ENCODE data around the gene TAP1. TPM values are rescaled to one million over a fixed set of nuclear protein-coding genes. Genes with fewer than 3 reads are reported as not detected.
"Not testable (repeated sequence)": the region's sequence is repeated elsewhere in the genome, so short reads cannot be mapped to it uniquely, and the experiment has no call there.

TAP1 gene
- total RNA-seq, 5 donors from 2014 or later (not counting 1 experiment from before 2014, with no cell fraction given): 117 to 163 (median 147) TPM

DNA sequence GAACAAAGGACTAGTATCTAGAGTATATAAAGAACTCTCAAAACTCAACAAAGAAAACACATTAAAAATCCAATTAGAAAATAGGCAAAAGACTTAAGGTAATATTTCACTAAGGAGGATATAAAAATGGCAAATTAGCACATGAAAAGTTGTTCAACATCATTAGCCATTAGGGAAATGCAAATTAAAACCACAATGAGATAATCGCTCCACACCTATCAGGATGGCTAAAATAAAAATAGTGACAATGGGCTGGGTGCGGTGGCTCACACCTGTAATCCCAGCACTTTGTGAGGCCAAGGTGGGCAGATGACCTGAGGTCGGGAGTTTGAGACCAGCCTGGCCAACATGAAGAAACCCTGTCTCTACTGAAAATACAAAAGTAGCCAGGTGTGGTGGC lies 27.5 kb upstream of the TAP1 start:
- not testable (repeated sequence) for H3K4me1 Mint-ChIP-seq; H3K27me3 Mint-ChIP-seq; H3K4me3 ChIP-seq (ENCODE audit: control insufficient read depth in 1 of 2, extremely low read depth in 1 of 2, low read length in 1 of 2); H3K4me1 ChIP-seq (ENCODE audit: control insufficient read depth in 1 of 2, extremely low read depth in 1 of 2, insufficient read depth in 2 of 2, low read length in 2 of 2); H3K27me3 ChIP-seq (replicated peaks in 1 of 2; ENCODE audit: control insufficient read depth in 2 of 2, extremely low read depth in 1 of 2, insufficient read depth in 2 of 2, low read length in 1 of 2); H3K9me3 Mint-ChIP-seq; H3K36me3 ChIP-seq (ENCODE audit: control insufficient read depth in 2 of 2, extremely low read depth in 1 of 2, insufficient read depth in 1 of 2, low read length in 1 of 2); H3K4me3 Mint-ChIP-seq; ATAC-seq (replicated peaks in 1 of 4); H3K9me3 ChIP-seq; DNase-seq; H3K27ac Mint-ChIP-seq; H3K27ac ChIP-seq (ENCODE audit: low read length)
- WGBS (ENCODE audit: insufficient coverage): 83% methylated on average over 1 of the region's 3 CpGs
- peaks cover 28% of the 10 kb centered on the region for H3K36me3 Mint-ChIP-seq
- POLR2A ChIA-PET: interaction anchor here in 1 of 2 donors (0.7 to 0.8 kb wide), 2 partner anchors 91 to 104 kb away, joined by 4 to 7 read pairs; no protein-coding TSS in a partner anchor
- CTCF ChIA-PET: interaction anchor here (0.6 to 1.2 kb wide), 4 partner anchors 9 to 104 kb away, joined by 3 to 5 read pairs (median 3); no protein-coding TSS in a partner anchor

GRCh38 chr6:32879691-32880090 lies 26.2 kb upstream of the TAP1 start:
- WGBS (ENCODE audit: insufficient coverage): 82% methylated on average over 29 of the region's 35 CpGs
- H3K9me3 Mint-ChIP-seq: no peaks in the 10 kb centered on the region
- H3K4me3 Mint-ChIP-seq: no peak overlapping the region
- Histone ChIP-seq H3K9me3 (no peaks in the 10 kb centered on the region), H3K27me3 (replicated peaks in 1 of 2; ENCODE audit: control insufficient read depth in 2 of 2, extremely low read depth in 1 of 2, insufficient read depth in 2 of 2, low read length in 1 of 2) (peaks cover 0 to 4% of the 10 kb centered on the region in 2 experiments), H3K4me3 (ENCODE audit: control insufficient read depth in 1 of 2, extremely low read depth in 1 of 2, low read length in 1 of 2) (no peak overlapping the region), H3K36me3 (ENCODE audit: control insufficient read depth in 2 of 2, extremely low read depth in 1 of 2, insufficient read depth in 1 of 2, low read length in 1 of 2) (no peaks in the 10 kb centered on the region), H3K4me1 (ENCODE audit: control insufficient read depth in 1 of 2, extremely low read depth in 1 of 2, insufficient read depth in 2 of 2, low read length in 2 of 2) (no peaks in the 10 kb centered on the region), H3K27ac (ENCODE audit: low read length) (no peak overlapping the region)
- ATAC-seq (replicated peaks in 1 of 4): no peak
- DNase-seq: no peak
- H3K36me3 Mint-ChIP-seq: peaks cover 28% of the 10 kb centered on the region
- no peaks in the 10 kb centered on the region for H3K4me1 Mint-ChIP-seq
- H3K27ac Mint-ChIP-seq: no peak overlapping the region
- H3K27me3 Mint-ChIP-seq: peaks cover 0 to 2% of the 10 kb centered on the region in 2 donors
- ChIA-PET CTCF (interaction anchor here (1.0 to 1.2 kb wide), 2 partner anchors 9 to 105 kb away, joined by 3 to 4 read pairs; no protein-coding TSS in a partner anchor), POLR2A (no interaction called here)

GRCh38 chr6:32876603-32877002 lies 23.1 kb upstream of the TAP1 start:
- no peaks in the 10 kb centered on the region for H3K4me1 Mint-ChIP-seq
- no peak overlapping the region for H3K27ac ChIP-seq (ENCODE audit: low read length)
- peaks cover 0 to 4% of the 10 kb centered on the region in 2 experiments for H3K27me3 ChIP-seq (replicated peaks in 1 of 2; ENCODE audit: control insufficient read depth in 2 of 2, extremely low read depth in 1 of 2, insufficient read depth in 2 of 2, low read length in 1 of 2)
- no peak overlapping the region for H3K4me3 Mint-ChIP-seq
- WGBS (ENCODE audit: insufficient coverage): no CpG with 5 or more reads among the region's 2 CpGs
- H3K27me3 Mint-ChIP-seq: peaks cover 0 to 2% of the 10 kb centered on the region in 2 donors
- peaks cover 0 to 4% (median 0%) of the 10 kb centered on the region in 3 donors for H3K9me3 Mint-ChIP-seq
- CTCF ChIA-PET: no interaction called here
- no peaks in the 10 kb centered on the region for H3K4me1 ChIP-seq (ENCODE audit: control insufficient read depth in 1 of 2, extremely low read depth in 1 of 2, insufficient read depth in 2 of 2, low read length in 2 of 2)
- H3K36me3 Mint-ChIP-seq: peaks cover 33% of the 10 kb centered on the region
- H3K9me3 ChIP-seq: no peaks in the 10 kb centered on the region
- no peak overlapping the region for H3K27ac Mint-ChIP-seq
- no peak for ATAC-seq (replicated peaks in 1 of 4)
- POLR2A ChIA-PET: no interaction called here
- DNase-seq: no peak
- H3K36me3 ChIP-seq (ENCODE audit: control insufficient read depth in 2 of 2, extremely low read depth in 1 of 2, insufficient read depth in 1 of 2, low read length in 1 of 2): no peaks in the 10 kb centered on the region
- no peak overlapping the region for H3K4me3 ChIP-seq (ENCODE audit: control insufficient read depth in 1 of 2, extremely low read depth in 1 of 2, low read length in 1 of 2)

DNA sequence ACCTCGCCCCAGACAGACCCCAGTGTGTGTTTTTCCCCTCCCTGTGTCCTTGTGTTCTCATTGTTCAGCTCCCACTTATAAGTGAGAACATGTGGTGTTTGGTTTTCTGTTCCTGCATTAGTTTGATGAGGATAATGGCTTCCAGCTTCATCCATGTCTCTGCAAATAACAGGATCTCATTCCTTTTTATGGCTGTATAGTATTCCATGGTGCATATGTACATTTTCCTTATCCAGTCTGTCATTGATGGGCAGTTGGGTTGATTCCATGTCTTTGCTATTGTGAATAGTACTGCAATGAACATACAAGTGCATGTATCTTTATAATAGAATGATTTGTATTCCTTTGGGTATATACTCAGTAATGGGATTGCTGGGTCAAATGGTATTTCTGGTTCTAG lies 20.4 kb upstream of the TAP1 start:
- not testable (repeated sequence) for ATAC-seq (replicated peaks in 1 of 4); H3K4me3 ChIP-seq (ENCODE audit: control insufficient read depth in 1 of 2, extremely low read depth in 1 of 2, low read length in 1 of 2); H3K36me3 ChIP-seq (ENCODE audit: control insufficient read depth in 2 of 2, extremely low read depth in 1 of 2, insufficient read depth in 1 of 2, low read length in 1 of 2); H3K27ac Mint-ChIP-seq; H3K9me3 ChIP-seq; H3K27ac ChIP-seq (ENCODE audit: low read length); DNase-seq; H3K9me3 Mint-ChIP-seq; H3K4me3 Mint-ChIP-seq; H3K4me1 ChIP-seq (ENCODE audit: control insufficient read depth in 1 of 2, extremely low read depth in 1 of 2, insufficient read depth in 2 of 2, low read length in 2 of 2); H3K4me1 Mint-ChIP-seq; H3K27me3 Mint-ChIP-seq; H3K27me3 ChIP-seq (replicated peaks in 1 of 2; ENCODE audit: control insufficient read depth in 2 of 2, extremely low read depth in 1 of 2, insufficient read depth in 2 of 2, low read length in 1 of 2)
- ChIA-PET CTCF (interaction anchor here in 1 of 2 donors (0.6 kb wide), 1 partner anchor 630 kb away, joined by 3 read pairs; no protein-coding TSS in a partner anchor), POLR2A (interaction anchor here in 1 of 2 donors (0.6 kb wide), 1 partner anchor 69 kb away, joined by 4 read pairs; no protein-coding TSS in a partner anchor)
- no CpG with 5 or more reads among the region's 1 CpG for WGBS (ENCODE audit: insufficient coverage)
- peaks cover 13% of the 10 kb centered on the region for H3K36me3 Mint-ChIP-seq

DNA sequence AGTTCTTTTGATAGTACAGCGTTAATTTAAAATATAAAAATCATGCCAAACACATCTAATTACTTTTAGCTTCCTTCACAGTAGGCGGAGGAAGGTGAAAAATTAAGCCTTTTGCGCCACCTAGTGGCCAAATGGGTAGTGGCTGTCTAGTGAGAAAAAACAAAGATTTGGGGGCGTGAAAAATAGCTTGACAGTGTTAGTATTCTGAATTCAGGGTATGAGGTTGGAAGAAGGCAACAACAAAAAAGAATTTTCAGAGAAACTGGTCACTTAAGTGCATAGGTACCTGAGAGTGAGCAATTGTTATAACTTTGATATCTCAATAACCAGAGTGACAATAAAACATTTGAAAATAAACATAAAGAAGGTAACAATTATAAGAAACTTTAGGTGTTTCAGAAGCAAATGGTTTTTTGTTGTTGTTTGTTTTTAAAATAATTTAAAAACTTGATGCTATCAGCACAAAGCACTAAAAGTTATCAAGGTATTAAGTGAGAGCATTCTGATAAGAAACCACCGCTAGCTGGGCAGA lies 14.8 kb upstream of the TAP1 start:
- H3K4me1 ChIP-seq (ENCODE audit: control insufficient read depth in 1 of 2, extremely low read depth in 1 of 2, insufficient read depth in 2 of 2, low read length in 2 of 2): peaks cover 13 to 16% of the 10 kb centered on the region in 2 experiments
- H3K27me3 ChIP-seq (replicated peaks in 1 of 2; ENCODE audit: control insufficient read depth in 2 of 2, extremely low read depth in 1 of 2, insufficient read depth in 2 of 2, low read length in 1 of 2): no peaks in the 10 kb centered on the region
- Mint-ChIP-seq H3K27me3 (no peaks in the 10 kb centered on the region), H3K36me3 (peaks cover 12% of the 10 kb centered on the region), H3K9me3 (peaks cover 0 to 4% (median 0%) of the 10 kb centered on the region in 3 donors), H3K4me1 (peaks cover 25 to 35% (median 34%) of the 10 kb centered on the region in 3 donors), H3K4me3 (no peak overlapping the region), H3K27ac (peak overlapping the region in 1 of 2 donors; percentile 4)
- CTCF ChIA-PET: interaction anchor here (0.6 to 6.6 kb wide), 41 partner anchors 9 to 1967 kb away, joined by 3 to 207 read pairs (median 5); partner anchors contain the start of genes TAP2 (in 2 of the 2), HLA-DMA (in 1 of the 2), PSMB8 (in 1 of the 2) and PSMB9 (in 1 of the 2)
- ATAC-seq (replicated peaks in 1 of 4) (peak; percentile 73 to 81 (median 76)), DNase-seq (peak; percentile 64 to 95 (median 83))
- no peak overlapping the region for H3K27ac ChIP-seq (ENCODE audit: low read length)
- WGBS (ENCODE audit: insufficient coverage): 0% methylated on average over 2 of the region's 5 CpGs
- H3K9me3 ChIP-seq: no peaks in the 10 kb centered on the region
- no peak overlapping the region for H3K4me3 ChIP-seq (ENCODE audit: control insufficient read depth in 1 of 2, extremely low read depth in 1 of 2, low read length in 1 of 2)
- H3K36me3 ChIP-seq (ENCODE audit: control insufficient read depth in 2 of 2, extremely low read depth in 1 of 2, insufficient read depth in 1 of 2, low read length in 1 of 2): peaks cover 0 to 4% of the 10 kb centered on the region in 2 donors
- POLR2A ChIA-PET: interaction anchor here (0.5 to 2.3 kb wide), 6 partner anchors 13 to 103 kb away, joined by 3 to 29 read pairs (median 5); partner anchors contain the start of genes TAP2 (in 2 of the 2) and PSMB8 (in 1 of the 2)

DNA sequence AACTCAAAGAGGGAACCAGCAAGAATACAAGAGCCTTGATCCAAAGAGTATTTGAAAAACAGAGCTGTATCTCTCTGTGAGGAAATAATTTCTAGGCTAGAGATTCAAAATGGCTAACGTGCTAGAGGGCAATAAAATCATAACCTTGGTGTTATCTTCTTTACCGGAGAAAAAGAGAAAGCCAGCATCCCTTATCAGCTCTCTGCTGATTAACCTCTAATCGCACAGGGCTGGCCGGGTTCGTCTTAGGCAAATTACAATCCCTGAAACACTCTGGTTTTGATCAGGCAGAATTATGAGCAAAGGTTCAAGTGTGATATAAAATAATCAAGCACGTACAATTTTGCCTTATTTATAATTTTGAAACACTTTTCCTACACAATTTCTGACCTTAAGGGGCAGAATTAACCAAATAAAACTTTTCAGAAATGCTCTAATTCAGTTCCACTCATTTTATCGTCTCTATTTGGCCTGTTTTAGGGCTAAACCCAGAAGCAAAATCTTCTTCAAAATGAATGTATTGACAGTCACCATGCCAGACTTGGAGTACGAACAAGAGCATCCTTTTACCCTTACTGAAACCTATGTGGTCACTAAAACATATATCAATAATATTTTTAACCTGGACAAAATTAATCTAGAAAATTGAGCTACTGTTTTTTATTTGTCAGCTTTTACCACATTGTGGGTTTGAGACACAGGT lies 14.2 kb upstream of the TAP1 start:
- H3K9me3 ChIP-seq: no peaks in the 10 kb centered on the region
- Mint-ChIP-seq H3K9me3 (peaks cover 0 to 1% (median 0%) of the 10 kb centered on the region in 3 donors), H3K4me1 (peaks cover 25 to 35% (median 34%) of the 10 kb centered on the region in 3 donors), H3K27ac (peak overlapping the region; percentile 82 to 91), H3K27me3 (no peaks in the 10 kb centered on the region), H3K4me3 (peak overlapping the region in 1 of 3 donors; percentile 69), H3K36me3 (peaks cover 13% of the 10 kb centered on the region)
- peak overlapping the region; percentile 48 for H3K27ac ChIP-seq (ENCODE audit: low read length)
- ATAC-seq (replicated peaks in 1 of 4) (peak in 2 of 4 experiments; percentile 28 to 37), DNase-seq (no peak)
- no peaks in the 10 kb centered on the region for H3K27me3 ChIP-seq (replicated peaks in 1 of 2; ENCODE audit: control insufficient read depth in 2 of 2, extremely low read depth in 1 of 2, insufficient read depth in 2 of 2, low read length in 1 of 2)
- H3K4me1 ChIP-seq (ENCODE audit: control insufficient read depth in 1 of 2, extremely low read depth in 1 of 2, insufficient read depth in 2 of 2, low read length in 2 of 2): peaks cover 13 to 16% of the 10 kb centered on the region in 2 experiments
- peaks cover 0 to 6% of the 10 kb centered on the region in 2 donors for H3K36me3 ChIP-seq (ENCODE audit: control insufficient read depth in 2 of 2, extremely low read depth in 1 of 2, insufficient read depth in 1 of 2, low read length in 1 of 2)
- no peak overlapping the region for H3K4me3 ChIP-seq (ENCODE audit: control insufficient read depth in 1 of 2, extremely low read depth in 1 of 2, low read length in 1 of 2)
- WGBS (ENCODE audit: insufficient coverage): 63% methylated on average over 3 of the region's 8 CpGs
- ChIA-PET POLR2A (interaction anchor here (0.5 to 2.3 kb wide), 8 partner anchors 13 to 104 kb away, joined by 3 to 29 read pairs (median 4); partner anchors contain the start of genes TAP2 (in 2 of the 2), BRD2 (in 1 of the 2) and PSMB8 (in 1 of the 2)), CTCF (interaction anchor here (0.7 to 6.6 kb wide), 39 partner anchors 8 to 1967 kb away, joined by 3 to 207 read pairs (median 5); partner anchors contain the start of genes TAP2 (in 2 of the 2), HLA-DMA (in 1 of the 2), PSMB8 (in 1 of the 2) and PSMB9 (in 1 of the 2))

Data from T-cell (primary cell).